PC-3 (cell line): ENCODE data around the gene DOCK10. TPM values are rescaled to one million over a fixed set of nuclear protein-coding genes. Genes with fewer than 3 reads are reported as not detected.

Experiments
- ATAC-seq: fragments of 200-7000 bp; cut with Tn5 transposase; 2 replicates; pipeline ENCODE4 v1.9.1; 2020; ENCODE audit warnings: mild to moderate bottlenecking, moderate library complexity
- BruUV-seq: library from RNA; stranded (reverse); fragments of 400-500 nt; replicated peaks from 2 replicates; lab custom pipeline; 2021; lab: Mats Ljungman, UMichigan
- CTCF ChIA-PET: fragments of 300-600 bp; sonication (Branson Sonifier 250); formaldehyde crosslinking; loops from one replicate; lab custom pipeline; 2022; ENCODE audit warnings: antibody characterized with exemption; lab: Charles Lee
- POLR2A ChIA-PET: fragments of 300-600 bp; sonication (Branson Sonifier 250); formaldehyde crosslinking; loops from one replicate; lab custom pipeline; 2022; ENCODE audit warnings: antibody characterized with exemption; ENCODE audit not compliant: unreplicated experiment; lab: Charles Lee
- DNase-seq: peaks from one replicate; pipeline ENCODE4 v3.0.0-alpha.2; 2015
- H2AFZ ChIP-seq: fragments of 300-600 bp; sonication (generic); 2 replicates; pipeline ENCODE4 v1.6.0; 2016; ENCODE audit warnings: antibody characterized with exemption, low read length
- H3F3A ChIP-seq: fragments of 300-600 bp; sonication (generic); one replicate; pipeline ENCODE4 v1.6.0; 2017; ENCODE audit warnings: antibody characterized with exemption, low read length, control low read depth, mild to moderate bottlenecking; ENCODE audit not compliant: unreplicated experiment
- H3K27ac ChIP-seq: fragments of 300-600 bp; sonication (generic); 2 replicates; pipeline ENCODE4 v1.5.1; 2016; ENCODE audit warnings: mild to moderate bottlenecking, low read length
- H3K27me3 ChIP-seq: fragments of 300-600 bp; sonication (generic); 2 replicates; pipeline ENCODE4 v1.6.1; 2016; ENCODE audit warnings: low read length, mixed read lengths
- H3K36me3 ChIP-seq: fragments of 300-600 bp; sonication (generic); 2 replicates; pipeline ENCODE4 v1.6.1; 2016; ENCODE audit warnings: low read depth, mixed run types, low read length, mixed read lengths
- H3K4me1 ChIP-seq: fragments of 300-600 bp; sonication (generic); 2 replicates; pipeline ENCODE4 v1.5.1; 2016; ENCODE audit warnings: low read length; ENCODE audit not compliant: insufficient read depth
- H3K4me2 ChIP-seq: fragments of 300-600 bp; sonication (generic); 2 replicates; pipeline ENCODE4 v1.6.0; 2016; ENCODE audit warnings: low read length
- H3K4me3 ChIP-seq: fragments of 300-600 bp; sonication (generic); 2 replicates; pipeline ENCODE4 v1.5.1; 2016; ENCODE audit warnings: mild to moderate bottlenecking, low read length, mixed read lengths
- H3K79me2 ChIP-seq: fragments of 300-600 bp; sonication (generic); 2 replicates; pipeline ENCODE4 v1.6.1; 2017; ENCODE audit warnings: low read length, mixed read lengths
- H3K9ac ChIP-seq: fragments of 300-600 bp; sonication (generic); 2 replicates; pipeline ENCODE4 v1.6.0; 2016; ENCODE audit warnings: mild to moderate bottlenecking, low read length
- H3K9me2 ChIP-seq: fragments of 300-600 bp; sonication (generic); replicated peaks from 2 replicates; pipeline ENCODE4 v1.6.1; 2016; ENCODE audit warnings: mixed run types, low read length, mixed read lengths
- H3K9me3 ChIP-seq: fragments of 300-600 bp; sonication (generic); 2 replicates; pipeline ENCODE4 v1.6.1; 2016; ENCODE audit warnings: low read length, mixed read lengths
- H4K20me1 ChIP-seq: fragments of 300-600 bp; sonication (generic); 2 replicates; pipeline ENCODE4 v1.6.1; 2016; ENCODE audit warnings: low read length, mixed read lengths
- EZH2 ChIP-seq: fragments of 300-600 bp; sonication (generic); IDR thresholded peaks from one replicate; pipeline ENCODE4 v1.6.1; 2017; ENCODE audit warnings: antibody characterized with exemption, mild to moderate bottlenecking, low read length; ENCODE audit not compliant: unreplicated experiment
- EZH2phosphoT487 ChIP-seq: fragments of 300-600 bp; sonication (generic); IDR thresholded peaks from 2 replicates; pipeline ENCODE4 v1.6.1; 2018; ENCODE audit warnings: mild to moderate bottlenecking, antibody characterized with exemption, low read length, borderline replicate concordance
- intact Hi-C: fragments of 100-400 bp; cut with micrococcal nuclease; formaldehyde crosslinking; loops from 2 replicates; pipeline ENCODE4 v1.9.0; 2023
- total RNA-seq: library from RNA; depleted of rRNA; stranded (reverse); fragments of >200 nt; gene quantifications from 2 replicates; pipeline ENCODE4 v1.2.3, GENCODE V29; 2014
- TF ChIP-seq, protein P1 (sequence below): fragments of 300-600 bp; sonication (generic); conservative IDR thresholded peaks from 2 replicates; pipeline ENCODE4 v1.5.1; 2017; ENCODE audit warnings: antibody characterized with exemption, low read depth, mild to moderate bottlenecking, low read length

The DOCK10 gene
- total RNA-seq, 1 experiment from 2014 or later, result 23.1 TPM

- no TSS peak for BruUV-seq
- no peak overlapping the region for H3K9ac ChIP-seq
- no peaks in the 10 kb centered on the region for H3F3A ChIP-seq
- TF ChIP-seq, protein P1, sequence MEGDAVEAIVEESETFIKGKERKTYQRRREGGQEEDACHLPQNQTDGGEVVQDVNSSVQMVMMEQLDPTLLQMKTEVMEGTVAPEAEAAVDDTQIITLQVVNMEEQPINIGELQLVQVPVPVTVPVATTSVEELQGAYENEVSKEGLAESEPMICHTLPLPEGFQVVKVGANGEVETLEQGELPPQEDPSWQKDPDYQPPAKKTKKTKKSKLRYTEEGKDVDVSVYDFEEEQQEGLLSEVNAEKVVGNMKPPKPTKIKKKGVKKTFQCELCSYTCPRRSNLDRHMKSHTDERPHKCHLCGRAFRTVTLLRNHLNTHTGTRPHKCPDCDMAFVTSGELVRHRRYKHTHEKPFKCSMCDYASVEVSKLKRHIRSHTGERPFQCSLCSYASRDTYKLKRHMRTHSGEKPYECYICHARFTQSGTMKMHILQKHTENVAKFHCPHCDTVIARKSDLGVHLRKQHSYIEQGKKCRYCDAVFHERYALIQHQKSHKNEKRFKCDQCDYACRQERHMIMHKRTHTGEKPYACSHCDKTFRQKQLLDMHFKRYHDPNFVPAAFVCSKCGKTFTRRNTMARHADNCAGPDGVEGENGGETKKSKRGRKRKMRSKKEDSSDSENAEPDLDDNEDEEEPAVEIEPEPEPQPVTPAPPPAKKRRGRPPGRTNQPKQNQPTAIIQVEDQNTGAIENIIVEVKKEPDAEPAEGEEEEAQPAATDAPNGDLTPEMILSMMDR, result no peak
- TF ChIP-seq EZH2 (no peak), EZH2phosphoT487 (no peak)
- H3K36me3 ChIP-seq, result no peaks in the 10 kb centered on the region
- no peak overlapping the region for H3K4me2 ChIP-seq
- no peaks in the 10 kb centered on the region for H3K9me2 ChIP-seq
- H2AFZ ChIP-seq, result no peak overlapping the region
- no peak for DNase-seq
- intact Hi-C loops, result no loop called here
- no peaks in the 10 kb centered on the region for H3K27me3 ChIP-seq
- CTCF ChIA-PET, result no interaction called here
- H3K9me3 ChIP-seq, result 0 out of 2 replicates have a peak, but pooled peaks cover 4% of the 10 kb centered on the region
- no peaks in the 10 kb centered on the region for H3K4me1 ChIP-seq
- ATAC-seq, result no peak
- no peaks in the 10 kb centered on the region for H4K20me1 ChIP-seq
- H3K79me2 ChIP-seq, result no peaks in the 10 kb centered on the region
- POLR2A ChIA-PET, result no interaction called here
- H3K27ac ChIP-seq, result no peak overlapping the region
- H3K4me3 ChIP-seq, result no peak overlapping the region
Observed at GRCh38 chr2:224723586-224724217, 318.6 kb downstream of the DOCK10 start.

DNA sequence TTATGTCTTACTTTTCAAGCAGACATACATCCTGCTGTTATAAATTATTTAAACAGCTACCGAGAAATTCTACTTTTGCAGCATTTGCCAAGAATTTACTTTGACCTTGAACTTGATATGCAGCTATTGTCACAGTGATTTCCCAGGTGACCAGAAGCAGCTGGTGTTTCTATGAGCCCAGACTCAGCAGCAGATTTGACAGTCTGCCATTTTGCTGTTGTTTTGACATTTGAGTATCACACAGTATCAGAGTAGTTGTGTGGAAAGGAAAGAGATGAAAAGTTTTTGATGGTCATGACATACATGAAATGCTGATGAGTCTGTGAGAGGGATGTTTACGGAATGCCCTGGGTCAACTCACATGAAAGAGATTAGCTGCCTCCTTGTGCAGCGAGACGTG, 319.5 kb downstream of the DOCK10 start:
- no peak overlapping the region for H3K4me2 ChIP-seq
- no peak overlapping the region for H2AFZ ChIP-seq
- no TSS peak for BruUV-seq
- ATAC-seq (no peak), DNase-seq (no peak)
- 0 out of 2 replicates have a peak, but pooled peaks cover 4% of the 10 kb centered on the region for H3K9me3 ChIP-seq
- no peaks in the 10 kb centered on the region for H3K9me2 ChIP-seq
- POLR2A ChIA-PET, result no interaction called here
- intact Hi-C loops, result no loop called here
- no peak overlapping the region for H3K9ac ChIP-seq
- no peak overlapping the region for H3K4me3 ChIP-seq
- no peaks in the 10 kb centered on the region for H4K20me1 ChIP-seq
- no peaks in the 10 kb centered on the region for H3F3A ChIP-seq
- H3K27me3 ChIP-seq, result no peaks in the 10 kb centered on the region
- CTCF ChIA-PET, result no interaction called here
- H3K36me3 ChIP-seq, result no peaks in the 10 kb centered on the region
- TF ChIP-seq EZH2, result no peak
- TF ChIP-seq, protein P1, result no peak
- TF ChIP-seq EZH2phosphoT487, result no peak
- no peak overlapping the region for H3K27ac ChIP-seq
- H3K79me2 ChIP-seq, result no peaks in the 10 kb centered on the region
- no peaks in the 10 kb centered on the region for H3K4me1 ChIP-seq

DNA sequence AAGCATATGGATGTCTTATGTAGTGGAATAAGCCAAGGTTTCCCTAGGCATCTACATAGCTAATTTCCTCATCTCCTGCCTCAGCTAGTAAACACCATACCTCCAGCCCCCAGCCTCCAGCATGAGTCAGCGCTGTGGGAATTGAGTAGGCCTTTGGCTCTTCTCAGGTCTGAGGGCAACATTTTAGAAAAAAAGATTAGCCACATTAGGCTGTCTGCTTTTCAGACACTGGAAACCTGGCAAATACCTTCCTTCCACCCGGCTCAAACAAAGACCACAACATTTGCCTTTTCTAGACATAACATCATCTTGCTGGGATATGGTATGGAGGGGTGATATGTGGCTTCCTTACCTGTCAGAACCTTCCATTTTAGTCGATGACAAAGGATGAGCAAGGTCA, 320.0 kb downstream of the DOCK10 start:
- Histone ChIP-seq H3K4me3 (no peak overlapping the region), H4K20me1 (no peaks in the 10 kb centered on the region), H3K36me3 (no peaks in the 10 kb centered on the region), H2AFZ (no peak overlapping the region), H3K9ac (no peak overlapping the region), H3K27me3 (no peaks in the 10 kb centered on the region), H3K4me2 (no peak overlapping the region), H3F3A (no peaks in the 10 kb centered on the region), H3K79me2 (no peaks in the 10 kb centered on the region), H3K27ac (no peak overlapping the region), H3K4me1 (no peaks in the 10 kb centered on the region), H3K9me2 (no peaks in the 10 kb centered on the region), H3K9me3 (0 out of 2 replicates have a peak, but pooled peaks cover 4% of the 10 kb centered on the region)
- ATAC-seq (no peak), DNase-seq (no peak)
- TF ChIP-seq EZH2phosphoT487, result no peak
- no peak for TF ChIP-seq EZH2
- TF ChIP-seq, protein P1, result no peak
- BruUV-seq, result no TSS peak
- POLR2A ChIA-PET, result no interaction called here
- CTCF ChIA-PET, result no interaction called here
- intact Hi-C loops, result no loop called here
